GM23338 (cell line): ENCODE data around the gene FOXP4. TPM values are rescaled to one million over a fixed set of nuclear protein-coding genes. Genes with fewer than 3 reads are reported as not detected.

Experiments used
- ATAC-seq: fragments of 200-7000 bp; cut with Tn5 transposase; 3 replicates; pipeline ENCODE4 v1.9.1; 2020
- DNase-seq: peaks from one replicate; pipeline ENCODE4 v3.0.0-alpha.2; 2015; ENCODE audit warnings: low spot score
- H2AFZ ChIP-seq: fragments of 200-600 bp; sonication (generic); 2 replicates; pipeline ENCODE4 v1.8.0; 2016; ENCODE audit warnings: antibody characterized with exemption, mild to moderate bottlenecking, moderate library complexity
- H3F3A ChIP-seq: fragments of 200-600 bp; sonication (generic); replicated peaks from 2 replicates; pipeline ENCODE4 v1.8.0; 2017; ENCODE audit warnings: antibody characterized with exemption, mixed run types, low read depth
- H3K27ac ChIP-seq: fragments of 200-600 bp; sonication (generic); 2 replicates; pipeline ENCODE4 v1.6.1; 2016; ENCODE audit warnings: low read depth
- H3K27me3 ChIP-seq: fragments of 200-600 bp; sonication (generic); 2 replicates; pipeline ENCODE4 v1.8.0; 2016; ENCODE audit warnings: mild to moderate bottlenecking, mixed run types, moderate library complexity; ENCODE audit not compliant: insufficient read depth
- H3K36me3 ChIP-seq: fragments of 200-600 bp; sonication (generic); 2 replicates; pipeline ENCODE4 v1.8.0; 2016; ENCODE audit warnings: mild to moderate bottlenecking; ENCODE audit not compliant: insufficient read depth
- H3K4me1 ChIP-seq: fragments of 200-600 bp; sonication (generic); 2 replicates; pipeline ENCODE4 v1.8.0; 2016; ENCODE audit warnings: mild to moderate bottlenecking, moderate library complexity; ENCODE audit not compliant: insufficient read depth
- H3K4me2 ChIP-seq: fragments of 200-600 bp; sonication (generic); 2 replicates; pipeline ENCODE4 v1.7.1; 2017; ENCODE audit warnings: mixed run types
- H3K4me3 ChIP-seq: fragments of 200-600 bp; sonication (generic); 2 replicates; pipeline ENCODE4 v1.6.1; 2016; ENCODE audit warnings: mixed run types
- H3K79me2 ChIP-seq: fragments of 200-600 bp; sonication (generic); replicated peaks from 2 replicates; pipeline ENCODE4 v1.8.0; 2017; ENCODE audit warnings: mild to moderate bottlenecking; ENCODE audit not compliant: insufficient read depth
- H3K9me2 ChIP-seq: fragments of 200-600 bp; sonication (generic); 2 replicates; pipeline ENCODE4 v1.8.0; 2017; ENCODE audit not compliant: insufficient read depth
- H4K20me1 ChIP-seq: fragments of 200-600 bp; sonication (generic); replicated peaks from 2 replicates; pipeline ENCODE4 v1.8.0; 2017; ENCODE audit warnings: mild to moderate bottlenecking; ENCODE audit not compliant: insufficient read depth
- H3K27ac Mint-ChIP-seq: 2 replicates; pipeline ENCODE4 v1.8.0; 2020; ENCODE audit warnings: inconsistent platforms, mild to moderate bottlenecking, moderate library complexity, mixed read lengths
- H3K27me3 Mint-ChIP-seq: 3 replicates; pipeline ENCODE4 v1.8.0; 2022; ENCODE audit warnings: low read depth, mild to moderate bottlenecking, moderate library complexity, mixed read lengths, inconsistent platforms; ENCODE audit not compliant: insufficient read depth, poor library complexity
- H3K36me3 Mint-ChIP-seq: 3 replicates; pipeline ENCODE4 v1.8.0; 2021; ENCODE audit warnings: low read depth, mild to moderate bottlenecking, inconsistent platforms, moderate library complexity, mixed read lengths
- H3K4me1 Mint-ChIP-seq: 3 replicates; pipeline ENCODE4 v1.8.0; 2020; ENCODE audit warnings: mild to moderate bottlenecking, inconsistent platforms, mixed read lengths
- H3K4me3 Mint-ChIP-seq: 3 replicates; pipeline ENCODE4 v1.8.0; 2021; ENCODE audit warnings: moderate library complexity, mild to moderate bottlenecking, inconsistent platforms, mixed read lengths
- H3K9me3 Mint-ChIP-seq: 3 replicates; pipeline ENCODE4 v1.8.0; 2020; ENCODE audit warnings: moderate library complexity, mild to moderate bottlenecking, inconsistent platforms, mixed read lengths
- CREB1 ChIP-seq: fragments of 250-450 bp; sonication (Bioruptor Pico); IDR thresholded peaks from 2 replicates; pipeline ENCODE4 v1.5.0; 2020; ENCODE audit warnings: low read depth, mild to moderate bottlenecking, moderate library complexity
- CTCF ChIP-seq, 2 experiments: fragments of 200-600 bp in 1 of 2; sonication (generic) in 1 of 2; conservative IDR thresholded peaks; 2 replicates each; pipeline versions ENCODE4 v1.5.1 to v1.6.1; 2016 to 2017; ENCODE audit warnings: antibody characterized with exemption in 2 of 2, low read depth in 2 of 2, mild to moderate bottlenecking in 2 of 2, moderate library complexity in 1 of 2
- ETS1 ChIP-seq: IDR thresholded peaks from 2 replicates; pipeline ENCODE4 v1.6.1; 2016; ENCODE audit warnings: antibody characterized with exemption
- EZH2 ChIP-seq: fragments of 200-600 bp; sonication (generic); IDR thresholded peaks from one replicate; pipeline ENCODE4 v1.8.0; 2017; ENCODE audit warnings: antibody characterized with exemption, mild to moderate bottlenecking, low read depth; ENCODE audit not compliant: unreplicated experiment
- EZH2phosphoT487 ChIP-seq: fragments of 200-600 bp; sonication (generic); IDR thresholded peaks from one replicate; pipeline ENCODE4 v1.8.1; 2018; ENCODE audit warnings: antibody characterized with exemption; ENCODE audit not compliant: unreplicated experiment
- JUNB ChIP-seq: IDR thresholded peaks from one replicate; pipeline ENCODE4 v1.6.1; 2016; ENCODE audit warnings: antibody characterized with exemption; ENCODE audit not compliant: unreplicated experiment
- NANOG ChIP-seq: IDR thresholded peaks from 2 replicates; pipeline ENCODE4 v1.6.1; 2016; ENCODE audit warnings: antibody characterized with exemption, borderline replicate concordance
- POLR2AphosphoS5 ChIP-seq: IDR thresholded peaks from 2 replicates; pipeline ENCODE4 v1.6.1; 2016; ENCODE audit warnings: antibody characterized with exemption, low read depth
- REST ChIP-seq: IDR thresholded peaks from one replicate; pipeline ENCODE4 v1.6.1; 2018; ENCODE audit warnings: antibody characterized with exemption; ENCODE audit not compliant: unreplicated experiment
- STAT1 ChIP-seq: IDR thresholded peaks from one replicate; pipeline ENCODE4 v1.6.1; 2016; ENCODE audit warnings: antibody characterized with exemption; ENCODE audit not compliant: unreplicated experiment
- ZNF114 ChIP-seq: fragments of 250-450 bp; sonication (Bioruptor Pico); IDR thresholded peaks from 2 replicates; pipeline ENCODE4 v1.5.0; 2020; ENCODE audit warnings: mild to moderate bottlenecking, moderate library complexity
- ZNF331 ChIP-seq: fragments of 250-450 bp; sonication (Bioruptor Pico); IDR thresholded peaks from 2 replicates; pipeline ENCODE4 v1.5.0; 2020; ENCODE audit warnings: low read depth, mild to moderate bottlenecking, moderate library complexity
- ZNF462 ChIP-seq: fragments of 250-450 bp; sonication (Bioruptor Pico); IDR thresholded peaks from 2 replicates; pipeline ENCODE4 v1.5.0; 2020; ENCODE audit warnings: mild to moderate bottlenecking, moderate library complexity
- polyA plus RNA-seq: library from polyadenylated mRNA; unstranded; fragments of >200 nt; fragmentation: Nextera tagmentation; extraction: Ambion mirVana; gene quantifications from 2 replicates; pipeline ENCODE4 v1.2.1, GENCODE V29; 2016
- total RNA-seq: library from RNA; depleted of rRNA; stranded (reverse); fragments of >200 nt; shearing (Covaris generic); gene quantifications from 2 replicates; pipeline ENCODE4 v1.2.3, GENCODE V29; 2014

FOXP4 gene
- total and polyA plus RNA-seq, 2 experiments from 2014 or later = 5.1 to 13.5 TPM

GRCh38 chr6:41561416-41561815 lies 15.2 kb downstream of the FOXP4 start:
- Histone ChIP-seq H3K4me1 (peaks cover 67% of the 10 kb centered on the region), H3K79me2 (peaks cover 46% of the 10 kb centered on the region), H3F3A (peaks cover 33% of the 10 kb centered on the region), H3K36me3 (no peaks in the 10 kb centered on the region; the same call in 1 of the 2 replicates), H3K4me2 (peak overlapping the region; percentile 86), H3K4me3 (peak overlapping the region; percentile 88), H2AFZ (no peak overlapping the region), H3K9me2 (no peaks in the 10 kb centered on the region), H3K27me3 (peaks cover 37% of the 10 kb centered on the region), H3K27ac (peak overlapping the region; percentile 88), H4K20me1 (peaks cover 27% of the 10 kb centered on the region; the same call in 1 of the 2 replicates)
- DNase-seq (no peak), ATAC-seq (no peak)
- H3K36me3 Mint-ChIP-seq = peaks cover 19% of the 10 kb centered on the region
- TF ChIP-seq EZH2 (no peak), ZNF331 (CRISPR knock-in tag) (no peak), CREB1 (CRISPR knock-in tag) (no peak), NANOG (no peak), POLR2AphosphoS5 (no peak), CTCF (conservative IDR thresholded peaks at IDR 0.05; ENCODE audit: low read depth in 2 of 2) (no peak), ETS1 (no peak), STAT1 (no peak), ZNF462 (CRISPR knock-in tag) (no peak), ZNF114 (CRISPR knock-in tag) (no peak), REST (no peak), EZH2phosphoT487 (no peak), JUNB (no peak)
- peaks cover 72% of the 10 kb centered on the region for H3K4me1 Mint-ChIP-seq
- no peaks in the 10 kb centered on the region; the same call in 2 of the 3 replicates for H3K9me3 Mint-ChIP-seq
- peak overlapping the region; percentile 79 for H3K4me3 Mint-ChIP-seq
- H3K27ac Mint-ChIP-seq = peak overlapping the region; percentile 54
- peaks cover 41% of the 10 kb centered on the region for H3K27me3 Mint-ChIP-seq
